Calu3 (cell line): Measurements from ENCODE around the gene CHRNA4. TPM values are rescaled to one million over a fixed set of nuclear protein-coding genes. Genes with fewer than 3 reads are reported as not detected.

ENCODE experiments used
- BruUV-seq: library from RNA; stranded (reverse); fragments of 400-500 nt; replicated peaks from 2 replicates; lab custom pipeline; 2021; lab: Mats Ljungman, UMichigan
- CTCF ChIA-PET: fragments of 300-600 bp; sonication (Branson Sonifier 250); formaldehyde crosslinking; loops from one replicate; lab custom pipeline; 2022; ENCODE audit warnings: antibody characterized with exemption; lab: Charles Lee
- DNase-seq: peaks from one replicate; pipeline ENCODE4 v3.0.0; 2022
- H3K27ac Mint-ChIP-seq: one replicate; pipeline ENCODE4 v1.8.0; 2022; ENCODE audit warnings: mixed read lengths; ENCODE audit not compliant: unreplicated experiment
- H3K27me3 Mint-ChIP-seq: one replicate; pipeline ENCODE4 v1.8.0; 2022; ENCODE audit warnings: mixed read lengths; ENCODE audit not compliant: unreplicated experiment
- H3K36me3 Mint-ChIP-seq: one replicate; pipeline ENCODE4 v1.8.0; 2022; ENCODE audit warnings: mild to moderate bottlenecking, moderate library complexity, mixed read lengths; ENCODE audit not compliant: insufficient read depth, unreplicated experiment
- H3K4me1 Mint-ChIP-seq: one replicate; pipeline ENCODE4 v1.8.0; 2022; ENCODE audit warnings: mild to moderate bottlenecking, low read depth, mixed read lengths; ENCODE audit not compliant: unreplicated experiment
- H3K4me3 Mint-ChIP-seq: one replicate; pipeline ENCODE4 v1.8.0; 2022; ENCODE audit warnings: mild to moderate bottlenecking, low read depth, moderate library complexity, mixed read lengths; ENCODE audit not compliant: unreplicated experiment
- H3K9me3 Mint-ChIP-seq: one replicate; pipeline ENCODE4 v1.8.0; 2022; ENCODE audit warnings: low read depth, mixed read lengths; ENCODE audit not compliant: unreplicated experiment
- intact Hi-C: fragments of 100-400 bp; cut with micrococcal nuclease; formaldehyde crosslinking; loops from one replicate; pipeline ENCODE4 v1.10.0; 2022; ENCODE audit not compliant: unreplicated experiment
- total RNA-seq: library from RNA; stranded (reverse); gene quantifications from 2 replicates; pipeline ENCODE4 v1.2.3, GENCODE V29; 2022
- TF ChIP-seq, protein P1 (sequence below): fragments of 200-600 bp; IDR thresholded peaks from one replicate; pipeline ENCODE4 v1.8.0; 2022; ENCODE audit warnings: antibody characterized with exemption; ENCODE audit not compliant: unreplicated experiment

The CHRNA4 gene
- total RNA-seq, 1 experiment from 2014 or later = not detected

DNA sequence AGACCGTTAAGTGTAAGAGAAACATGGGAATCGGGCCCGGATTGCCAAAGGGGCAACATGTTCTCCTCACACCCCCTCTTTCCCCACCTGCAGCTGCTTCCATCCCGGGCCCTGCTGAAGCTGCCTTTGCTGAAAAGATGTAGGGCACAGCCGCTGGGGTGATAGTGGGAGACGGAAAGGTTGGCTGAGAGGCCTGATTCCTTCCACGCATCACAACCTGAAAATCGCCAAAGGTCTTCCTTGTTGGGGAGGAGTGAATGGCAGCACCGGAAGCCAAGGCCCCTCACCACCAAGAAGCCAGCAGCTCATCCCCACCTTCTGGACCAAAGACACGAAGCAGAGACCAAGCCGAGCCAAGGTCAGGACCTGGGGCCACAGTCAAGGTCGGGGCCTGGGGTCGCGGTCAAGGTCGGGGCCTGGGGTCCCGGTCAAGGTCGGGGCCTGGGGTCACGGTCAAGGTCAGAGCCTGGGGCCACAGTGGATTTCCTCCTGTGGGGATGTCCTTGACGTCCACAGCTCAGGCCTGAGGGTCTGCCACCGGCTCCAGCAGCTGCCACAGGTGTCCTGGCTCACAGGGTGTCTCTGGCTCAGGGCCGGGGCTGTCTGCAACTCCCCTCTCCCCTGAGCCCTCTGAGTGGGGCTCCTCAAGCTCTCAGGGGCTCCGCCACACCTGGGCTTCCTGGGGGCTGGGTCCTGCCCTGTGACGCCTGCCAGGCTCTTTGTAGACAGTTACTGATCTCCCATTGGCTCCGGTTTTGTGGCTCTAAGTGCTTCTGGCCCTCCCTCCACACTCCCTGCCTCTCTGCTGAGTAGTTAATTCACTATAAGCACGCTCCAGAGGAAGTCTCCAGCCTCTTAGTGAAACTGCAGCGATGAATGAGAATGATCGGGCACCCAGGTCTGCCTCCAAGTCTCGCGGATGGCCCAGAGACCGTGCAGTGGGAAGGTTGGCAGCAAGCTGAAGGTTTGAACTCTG lies 5.5 kb upstream of the CHRNA4 start:
- TF ChIP-seq, protein P1, sequence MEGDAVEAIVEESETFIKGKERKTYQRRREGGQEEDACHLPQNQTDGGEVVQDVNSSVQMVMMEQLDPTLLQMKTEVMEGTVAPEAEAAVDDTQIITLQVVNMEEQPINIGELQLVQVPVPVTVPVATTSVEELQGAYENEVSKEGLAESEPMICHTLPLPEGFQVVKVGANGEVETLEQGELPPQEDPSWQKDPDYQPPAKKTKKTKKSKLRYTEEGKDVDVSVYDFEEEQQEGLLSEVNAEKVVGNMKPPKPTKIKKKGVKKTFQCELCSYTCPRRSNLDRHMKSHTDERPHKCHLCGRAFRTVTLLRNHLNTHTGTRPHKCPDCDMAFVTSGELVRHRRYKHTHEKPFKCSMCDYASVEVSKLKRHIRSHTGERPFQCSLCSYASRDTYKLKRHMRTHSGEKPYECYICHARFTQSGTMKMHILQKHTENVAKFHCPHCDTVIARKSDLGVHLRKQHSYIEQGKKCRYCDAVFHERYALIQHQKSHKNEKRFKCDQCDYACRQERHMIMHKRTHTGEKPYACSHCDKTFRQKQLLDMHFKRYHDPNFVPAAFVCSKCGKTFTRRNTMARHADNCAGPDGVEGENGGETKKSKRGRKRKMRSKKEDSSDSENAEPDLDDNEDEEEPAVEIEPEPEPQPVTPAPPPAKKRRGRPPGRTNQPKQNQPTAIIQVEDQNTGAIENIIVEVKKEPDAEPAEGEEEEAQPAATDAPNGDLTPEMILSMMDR = no peak
- H3K27me3 Mint-ChIP-seq = peaks cover 100% of the 10 kb centered on the region
- H3K9me3 Mint-ChIP-seq = no peaks in the 10 kb centered on the region
- no TSS peak for BruUV-seq
- DNase-seq = no peak
- no peak overlapping the region for H3K4me3 Mint-ChIP-seq
- no peaks in the 10 kb centered on the region for H3K4me1 Mint-ChIP-seq
- no peak overlapping the region for H3K27ac Mint-ChIP-seq
- no peaks in the 10 kb centered on the region for H3K36me3 Mint-ChIP-seq
- CTCF ChIA-PET = no interaction called here
- intact Hi-C loops = no loop called here

DNA sequence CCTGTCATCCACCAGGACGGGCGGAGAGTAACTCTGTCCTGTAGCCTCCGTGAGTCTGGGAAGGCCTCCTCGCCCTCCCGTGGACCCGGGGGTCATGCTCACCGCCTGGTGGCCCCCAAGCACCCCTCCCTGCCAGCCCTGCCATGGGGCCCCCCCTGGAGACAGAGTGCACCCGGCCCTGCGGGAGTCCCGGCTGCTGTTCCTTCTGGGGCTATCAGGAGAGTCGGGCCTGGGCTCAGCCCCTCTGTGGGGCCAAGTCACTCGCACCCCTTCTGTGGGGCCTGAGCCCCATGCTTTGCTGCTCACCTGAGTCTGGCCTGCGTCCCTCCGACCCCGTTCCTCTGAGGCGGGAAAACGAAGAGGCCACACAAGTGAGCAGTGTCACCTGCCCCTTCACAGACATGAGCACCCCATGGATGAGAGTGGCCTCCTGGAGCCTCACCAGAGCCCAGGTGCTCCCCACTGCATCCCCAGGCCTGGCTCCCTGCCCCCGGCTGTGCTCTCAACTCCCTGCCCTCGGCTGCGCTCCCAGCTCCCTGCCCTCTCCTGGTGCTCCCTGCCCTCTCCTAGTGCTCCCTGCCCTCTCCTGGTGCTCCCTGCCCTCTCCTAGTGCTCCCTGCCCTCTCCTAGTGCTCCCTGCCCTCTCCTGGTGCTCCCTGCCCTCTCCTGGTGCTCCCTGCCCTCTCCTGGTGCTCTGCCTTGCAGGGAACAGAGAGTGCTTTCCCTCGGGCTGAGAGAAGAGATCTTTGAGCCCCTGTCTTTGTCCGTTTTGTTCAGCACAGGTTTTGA lies 4.6 kb upstream of the CHRNA4 start:
- Mint-ChIP-seq H3K9me3 (no peaks in the 10 kb centered on the region), H3K27ac (no peak overlapping the region), H3K27me3 (peaks cover 92% of the 10 kb centered on the region), H3K4me1 (no peaks in the 10 kb centered on the region), H3K36me3 (no peaks in the 10 kb centered on the region), H3K4me3 (no peak overlapping the region)
- no peak for DNase-seq
- TF ChIP-seq, protein P1 = no peak
- no TSS peak for BruUV-seq
- CTCF ChIA-PET = no interaction called here
- intact Hi-C loops = no loop called here

DNA sequence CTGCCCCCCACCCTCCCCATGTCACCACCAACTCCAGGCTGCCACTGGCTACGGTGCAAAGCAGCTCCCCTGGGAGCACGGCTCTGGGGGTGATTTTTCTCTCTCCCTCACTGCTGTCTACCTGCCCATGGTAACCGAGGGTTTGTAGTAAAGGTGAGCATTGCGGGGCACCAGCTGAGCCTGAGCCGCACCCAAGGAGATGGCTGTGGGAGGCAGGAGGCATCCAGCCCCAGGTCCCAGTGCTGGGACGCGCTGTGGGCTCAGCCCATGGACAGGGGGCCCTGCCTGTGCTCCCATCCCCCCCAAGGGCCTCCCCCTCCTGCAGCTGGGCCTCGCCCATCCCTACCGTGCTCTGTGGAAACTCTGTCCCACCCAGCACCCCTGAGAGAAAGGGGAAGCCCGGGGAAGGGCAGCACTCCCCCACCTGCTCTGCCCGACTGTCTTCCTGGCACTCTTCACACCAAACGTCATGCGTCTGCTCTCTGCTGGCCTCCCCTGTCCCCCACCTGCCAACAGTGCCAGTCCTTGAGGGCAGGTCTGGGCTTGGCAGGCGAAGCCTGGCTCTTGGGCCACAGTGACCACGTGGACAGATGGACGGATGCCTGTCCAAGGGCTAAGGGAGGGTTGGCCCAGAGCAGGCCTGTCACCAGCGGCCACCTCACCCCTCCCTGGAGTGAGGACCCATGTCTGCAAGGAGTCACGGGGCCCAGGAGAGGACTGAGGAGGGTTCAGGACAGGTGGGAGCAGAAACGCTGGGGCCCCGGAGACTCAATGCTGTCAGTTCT lies 3.8 kb upstream of the CHRNA4 start:
- TF ChIP-seq, protein P1 = no peak
- no peak for DNase-seq
- no peak overlapping the region for H3K27ac Mint-ChIP-seq
- no peaks in the 10 kb centered on the region for H3K4me1 Mint-ChIP-seq
- intact Hi-C loops = no loop called here
- H3K4me3 Mint-ChIP-seq = no peak overlapping the region
- no TSS peak for BruUV-seq
- no peaks in the 10 kb centered on the region for H3K36me3 Mint-ChIP-seq
- H3K27me3 Mint-ChIP-seq = peaks cover 90% of the 10 kb centered on the region
- H3K9me3 Mint-ChIP-seq = no peaks in the 10 kb centered on the region
- CTCF ChIA-PET = no interaction called here

DNA sequence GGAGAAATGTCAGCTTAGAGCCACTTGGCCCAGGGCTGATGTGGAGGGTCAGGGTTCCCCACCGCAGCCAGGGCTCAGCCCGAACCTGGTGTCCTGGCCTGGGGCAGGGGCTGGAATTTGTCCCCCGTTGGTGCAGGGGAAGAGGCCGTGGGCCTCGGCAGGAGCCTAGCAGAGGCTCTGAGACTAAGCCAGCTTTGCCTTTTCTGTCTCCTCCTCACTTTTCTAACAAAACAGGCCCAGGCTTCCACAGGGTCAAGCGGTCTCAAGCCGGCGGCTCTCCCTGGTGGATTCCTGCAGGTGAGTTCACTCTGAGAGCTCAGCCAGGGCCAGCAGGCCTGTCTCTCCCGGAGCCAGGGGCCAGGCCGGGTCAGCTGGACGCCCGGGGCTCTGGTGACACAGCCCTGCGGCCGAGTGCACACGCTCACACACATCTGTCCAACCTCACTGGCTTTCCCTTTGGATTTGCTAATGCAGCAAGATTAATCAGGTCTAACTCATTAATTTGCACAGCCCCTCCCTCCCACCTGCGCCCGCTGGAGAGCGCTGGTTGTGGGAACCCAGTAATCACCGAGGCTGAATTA lies 2.9 kb upstream of the CHRNA4 start:
- Mint-ChIP-seq H3K36me3 (no peaks in the 10 kb centered on the region), H3K27ac (no peak overlapping the region), H3K4me1 (no peaks in the 10 kb centered on the region), H3K27me3 (peaks cover 90% of the 10 kb centered on the region), H3K4me3 (no peak overlapping the region), H3K9me3 (no peaks in the 10 kb centered on the region)
- intact Hi-C loops = no loop called here
- no TSS peak for BruUV-seq
- CTCF ChIA-PET = interaction anchor here (0.6 kb wide), 1 partner anchor 178 kb away, joined by 4 read pairs; no protein-coding TSS in a partner anchor
- no peak for DNase-seq
- TF ChIP-seq, protein P1 = no peak
